ENCODE data around the gene CREB3L1.

GRCh38 chr11:46356924-46357482 is 79.5 kb downstream of the CREB3L1 start:
- TF ChIP-seq, protein P1, sequence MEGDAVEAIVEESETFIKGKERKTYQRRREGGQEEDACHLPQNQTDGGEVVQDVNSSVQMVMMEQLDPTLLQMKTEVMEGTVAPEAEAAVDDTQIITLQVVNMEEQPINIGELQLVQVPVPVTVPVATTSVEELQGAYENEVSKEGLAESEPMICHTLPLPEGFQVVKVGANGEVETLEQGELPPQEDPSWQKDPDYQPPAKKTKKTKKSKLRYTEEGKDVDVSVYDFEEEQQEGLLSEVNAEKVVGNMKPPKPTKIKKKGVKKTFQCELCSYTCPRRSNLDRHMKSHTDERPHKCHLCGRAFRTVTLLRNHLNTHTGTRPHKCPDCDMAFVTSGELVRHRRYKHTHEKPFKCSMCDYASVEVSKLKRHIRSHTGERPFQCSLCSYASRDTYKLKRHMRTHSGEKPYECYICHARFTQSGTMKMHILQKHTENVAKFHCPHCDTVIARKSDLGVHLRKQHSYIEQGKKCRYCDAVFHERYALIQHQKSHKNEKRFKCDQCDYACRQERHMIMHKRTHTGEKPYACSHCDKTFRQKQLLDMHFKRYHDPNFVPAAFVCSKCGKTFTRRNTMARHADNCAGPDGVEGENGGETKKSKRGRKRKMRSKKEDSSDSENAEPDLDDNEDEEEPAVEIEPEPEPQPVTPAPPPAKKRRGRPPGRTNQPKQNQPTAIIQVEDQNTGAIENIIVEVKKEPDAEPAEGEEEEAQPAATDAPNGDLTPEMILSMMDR (IDR thresholded peaks at IDR 0.05): no peak
- no peak for TF ChIP-seq ZFX (IDR thresholded peaks at IDR 0.05; ENCODE audit: borderline replicate concordance)

Data from 22Rv1 (cell line).